GM23248 (cell line): ENCODE measurements around the gene MYH6.

Source experiments
- EZH2 ChIP-seq: fragments of 200-600 bp; sonication (generic); IDR thresholded peaks from 2 replicates; pipeline ENCODE4 v1.6.1; 2018; ENCODE audit warnings: antibody characterized with exemption, mild to moderate bottlenecking; ENCODE audit not compliant: insufficient read depth, poor library complexity, severe bottlenecking
- EZH2phosphoT487 ChIP-seq: fragments of 200-600 bp; sonication (generic); IDR thresholded peaks from 2 replicates; pipeline ENCODE4 v1.6.1; 2018; ENCODE audit warnings: antibody characterized with exemption, moderate library complexity, mild to moderate bottlenecking, low read depth; ENCODE audit not compliant: insufficient read depth

- no peak for TF ChIP-seq EZH2phosphoT487
- no peak for TF ChIP-seq EZH2
Observed at GRCh38 chr14:23365036-23365731, 42.9 kb downstream of the MYH6 start, which contains the start of gene EFS.
